ENCODE data around the gene NFASC. TPM values are rescaled to one million over a fixed set of nuclear protein-coding genes. Genes with fewer than 3 reads are reported as not detected.

The NFASC gene
- total and polyA plus RNA-seq, 2 experiments from 2014 or later: 3.9 to 11.7 TPM

- TF ChIP-seq ZNF462 (CRISPR knock-in tag; IDR thresholded peaks at IDR 0.05): no peak
- TF ChIP-seq EZH2phosphoT487 (IDR thresholded peaks at IDR 0.05; ENCODE audit: unreplicated experiment): no peak
- TF ChIP-seq EZH2 (IDR thresholded peaks at IDR 0.05; ENCODE audit: low read depth, unreplicated experiment): no peak
- TF ChIP-seq ZNF331 (CRISPR knock-in tag; IDR thresholded peaks at IDR 0.05; ENCODE audit: low read depth): no peak
- TF ChIP-seq STAT1 (IDR thresholded peaks at IDR 0.05; ENCODE audit: unreplicated experiment): no peak
- no peak for TF ChIP-seq ZNF114 (CRISPR knock-in tag; IDR thresholded peaks at IDR 0.05)
- TF ChIP-seq, protein P1, sequence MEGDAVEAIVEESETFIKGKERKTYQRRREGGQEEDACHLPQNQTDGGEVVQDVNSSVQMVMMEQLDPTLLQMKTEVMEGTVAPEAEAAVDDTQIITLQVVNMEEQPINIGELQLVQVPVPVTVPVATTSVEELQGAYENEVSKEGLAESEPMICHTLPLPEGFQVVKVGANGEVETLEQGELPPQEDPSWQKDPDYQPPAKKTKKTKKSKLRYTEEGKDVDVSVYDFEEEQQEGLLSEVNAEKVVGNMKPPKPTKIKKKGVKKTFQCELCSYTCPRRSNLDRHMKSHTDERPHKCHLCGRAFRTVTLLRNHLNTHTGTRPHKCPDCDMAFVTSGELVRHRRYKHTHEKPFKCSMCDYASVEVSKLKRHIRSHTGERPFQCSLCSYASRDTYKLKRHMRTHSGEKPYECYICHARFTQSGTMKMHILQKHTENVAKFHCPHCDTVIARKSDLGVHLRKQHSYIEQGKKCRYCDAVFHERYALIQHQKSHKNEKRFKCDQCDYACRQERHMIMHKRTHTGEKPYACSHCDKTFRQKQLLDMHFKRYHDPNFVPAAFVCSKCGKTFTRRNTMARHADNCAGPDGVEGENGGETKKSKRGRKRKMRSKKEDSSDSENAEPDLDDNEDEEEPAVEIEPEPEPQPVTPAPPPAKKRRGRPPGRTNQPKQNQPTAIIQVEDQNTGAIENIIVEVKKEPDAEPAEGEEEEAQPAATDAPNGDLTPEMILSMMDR (conservative IDR thresholded peaks at IDR 0.05; ENCODE audit: low read depth in 2 of 2): no peak
- no peak for TF ChIP-seq NANOG (IDR thresholded peaks at IDR 0.05; ENCODE audit: borderline replicate concordance)
- TF ChIP-seq POLR2AphosphoS5 (IDR thresholded peaks at IDR 0.05; ENCODE audit: low read depth): no peak
- TF ChIP-seq, protein P2, sequence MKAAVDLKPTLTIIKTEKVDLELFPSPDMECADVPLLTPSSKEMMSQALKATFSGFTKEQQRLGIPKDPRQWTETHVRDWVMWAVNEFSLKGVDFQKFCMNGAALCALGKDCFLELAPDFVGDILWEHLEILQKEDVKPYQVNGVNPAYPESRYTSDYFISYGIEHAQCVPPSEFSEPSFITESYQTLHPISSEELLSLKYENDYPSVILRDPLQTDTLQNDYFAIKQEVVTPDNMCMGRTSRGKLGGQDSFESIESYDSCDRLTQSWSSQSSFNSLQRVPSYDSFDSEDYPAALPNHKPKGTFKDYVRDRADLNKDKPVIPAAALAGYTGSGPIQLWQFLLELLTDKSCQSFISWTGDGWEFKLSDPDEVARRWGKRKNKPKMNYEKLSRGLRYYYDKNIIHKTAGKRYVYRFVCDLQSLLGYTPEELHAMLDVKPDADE (IDR thresholded peaks at IDR 0.05): no peak
Observed at GRCh38 chr1:204923201-204923600, 52.5 kb downstream of the NFASC start (continued).
